IMR-90 (cell line): Measurements from ENCODE around the gene LRPAP1. TPM values are rescaled to one million over a fixed set of nuclear protein-coding genes. Genes with fewer than 3 reads are reported as not detected.

Experiments used
- ATAC-seq: fragments of 200-7000 bp; cut with Tn5 transposase; 2 replicates; pipeline ENCODE4 v1.9.1; 2020; ENCODE audit warnings: low read depth, mild to moderate bottlenecking, moderate library complexity
- BruUV-seq: library from RNA; stranded (reverse); fragments of 400-500 nt; replicated peaks from 2 replicates; lab custom pipeline; 2021; lab: Mats Ljungman, UMichigan
- CTCF ChIA-PET: fragments of 300-600 bp; formaldehyde crosslinking; extraction: SDS; loops from one replicate; lab custom pipeline; 2021; ENCODE audit warnings: antibody characterized with exemption; lab: Yijun Ruan, JAX
- POLR2A ChIA-PET: fragments of 300-600 bp; sonication (Branson Sonifier 250); formaldehyde crosslinking; loops from one replicate; lab custom pipeline; 2022; ENCODE audit warnings: antibody characterized with exemption; ENCODE audit not compliant: unreplicated experiment; lab: Charles Lee
- DNase-seq: peaks from one replicate; pipeline ENCODE4 v3.0.0; 2013
- H2AFZ ChIP-seq: replicated peaks from 2 replicates; pipeline ENCODE3; 2013; ENCODE audit warnings: low read length, mild to moderate bottlenecking; ENCODE audit not compliant: poor library complexity
- H2AK5ac ChIP-seq: 2 replicates; pipeline ENCODE4 v1.6.1; 2013; ENCODE audit warnings: low read depth, low read length, inconsistent platforms
- H2AK9ac ChIP-seq: replicated peaks from 2 replicates; pipeline ENCODE3; 2013; ENCODE audit warnings: mild to moderate bottlenecking, low read depth, low read length, moderate library complexity; ENCODE audit not compliant: poor library complexity
- H2BK120ac ChIP-seq: 2 replicates; pipeline ENCODE4 v1.6.1; 2013; ENCODE audit warnings: low read depth, low read length, inconsistent platforms
- H2BK15ac ChIP-seq: 3 replicates; pipeline ENCODE4 v1.6.1; 2013; ENCODE audit warnings: low read depth, low read length, inconsistent platforms
- H2BK20ac ChIP-seq: 2 replicates; pipeline ENCODE4 v1.6.1; 2013; ENCODE audit warnings: low read depth, mild to moderate bottlenecking, inconsistent platforms, low read length, moderate library complexity
- H2BK5ac ChIP-seq: 2 replicates; pipeline ENCODE4 v1.6.1; 2013; ENCODE audit warnings: mild to moderate bottlenecking, low read depth, low read length, inconsistent platforms; ENCODE audit not compliant: poor library complexity, severe bottlenecking
- H3K14ac ChIP-seq: replicated peaks from 2 replicates; pipeline ENCODE4 v1.6.1; 2013; ENCODE audit warnings: low read depth, low read length, inconsistent platforms
- H3K18ac ChIP-seq: 2 replicates; pipeline ENCODE4 v1.6.1; 2013; ENCODE audit warnings: low read depth, low read length, control low read depth
- H3K23ac ChIP-seq: 2 replicates; pipeline ENCODE4 v1.6.1; 2013; ENCODE audit warnings: low read depth, low read length, inconsistent platforms
- H3K27ac ChIP-seq: 2 replicates; pipeline ENCODE4 v1.5.1; 2013; ENCODE audit warnings: mild to moderate bottlenecking, control low read depth, low read length; ENCODE audit not compliant: insufficient read depth
- H3K27me3 ChIP-seq: 2 replicates; pipeline ENCODE4 v1.6.1; 2013; ENCODE audit warnings: low read length; ENCODE audit not compliant: control insufficient read depth, insufficient read depth
- H3K36me3 ChIP-seq: 2 replicates; pipeline ENCODE4 v1.6.1; 2013; ENCODE audit warnings: low read length, mixed read lengths; ENCODE audit not compliant: control insufficient read depth, insufficient read depth
- H3K4ac ChIP-seq: 2 replicates; pipeline ENCODE4 v1.6.1; 2013; ENCODE audit warnings: low read depth, low read length, inconsistent platforms
- H3K4me1 ChIP-seq: 2 replicates; pipeline ENCODE4 v1.6.1; 2013; ENCODE audit warnings: low read length, mixed read lengths; ENCODE audit not compliant: control insufficient read depth, insufficient read depth
- H3K4me2 ChIP-seq: 2 replicates; pipeline ENCODE4 v1.6.1; 2013; ENCODE audit warnings: low read depth, mild to moderate bottlenecking, control low read depth, low read length, moderate library complexity
- H3K4me3 ChIP-seq: 2 replicates; pipeline ENCODE4 v1.5.1; 2013; ENCODE audit warnings: low read depth, mild to moderate bottlenecking, control low read depth, low read length, moderate library complexity; ENCODE audit not compliant: insufficient read depth
- H3K56ac ChIP-seq: 2 replicates; pipeline ENCODE4 v1.6.1; 2013; ENCODE audit warnings: low read length, inconsistent platforms; ENCODE audit not compliant: insufficient read depth; ENCODE audit errors: extremely low read depth
- H3K79me1 ChIP-seq, 2 experiments: 2 replicates each; pipeline ENCODE4 v1.6.1; 2013; ENCODE audit warnings: low read length in 2 of 2, inconsistent platforms in 1 of 2, low read depth in 1 of 2
- H3K9ac ChIP-seq: 2 replicates; pipeline ENCODE4 v1.6.1; 2013; ENCODE audit warnings: low read depth, low read length, control low read depth
- H3K9me1 ChIP-seq: 2 replicates; pipeline ENCODE4 v1.6.1; 2013; ENCODE audit warnings: low read length, inconsistent platforms; ENCODE audit not compliant: insufficient read depth
- H3K9me3 ChIP-seq: 2 replicates; pipeline ENCODE4 v1.6.1; 2013; ENCODE audit warnings: low read length; ENCODE audit not compliant: control insufficient read depth, insufficient read depth
- H4K20me1 ChIP-seq: 2 replicates; pipeline ENCODE4 v1.6.1; 2013; ENCODE audit warnings: low read length, inconsistent platforms; ENCODE audit not compliant: insufficient read depth
- H4K5ac ChIP-seq: 2 replicates; pipeline ENCODE4 v1.6.1; 2013; ENCODE audit warnings: mild to moderate bottlenecking, low read depth, low read length, control low read depth
- H4K8ac ChIP-seq, 2 experiments: 2 replicates each; pipeline ENCODE4 v1.6.1; 2013; ENCODE audit warnings: low read depth in 2 of 2, low read length in 2 of 2, control low read depth in 1 of 2, inconsistent platforms in 1 of 2
- H4K91ac ChIP-seq: 2 replicates; pipeline ENCODE4 v1.6.1; 2013; ENCODE audit warnings: low read depth, low read length, inconsistent platforms; ENCODE audit not compliant: insufficient read depth
- CEBPB ChIP-seq: IDR thresholded peaks from 2 replicates; pipeline ENCODE4 v1.6.1; 2012; ENCODE audit warnings: low read depth, low read length, improper control_type of control experiment
- CTCF ChIP-seq: conservative IDR thresholded peaks from 2 replicates; pipeline ENCODE4 v1.5.1; 2012; ENCODE audit warnings: mild to moderate bottlenecking, low read depth, low read length, improper control_type of control experiment
- ELK1 ChIP-seq: fragments of 150-350 bp; IDR thresholded peaks from 2 replicates; pipeline ENCODE4 v1.6.1; 2016; ENCODE audit warnings: low read depth, mild to moderate bottlenecking, low read length, moderate library complexity, borderline replicate concordance
- FOS ChIP-seq: fragments of 150-350 bp; IDR thresholded peaks from 2 replicates; pipeline ENCODE4 v1.6.1; 2016; ENCODE audit warnings: low read depth, low read length
- MAFK ChIP-seq: IDR thresholded peaks from 2 replicates; pipeline ENCODE4 v1.6.1; 2012; ENCODE audit warnings: low read depth, low read length, improper control_type of control experiment
- MAZ ChIP-seq: IDR thresholded peaks from 2 replicates; pipeline ENCODE4 v1.6.1; 2012; ENCODE audit warnings: low read depth, mild to moderate bottlenecking, low read length, improper control_type of control experiment, moderate library complexity, borderline replicate concordance
- MXI1 ChIP-seq: IDR thresholded peaks from 2 replicates; pipeline ENCODE4 v1.6.1; 2012; ENCODE audit warnings: low read depth, mild to moderate bottlenecking, low read length, moderate library complexity, borderline replicate concordance
- NFE2L2 ChIP-seq: fragments of 150-350 bp; IDR thresholded peaks from 2 replicates; pipeline ENCODE4 v1.6.1; 2016; ENCODE audit warnings: low read depth, mild to moderate bottlenecking, low read length
- POLR2A ChIP-seq: IDR thresholded peaks from 2 replicates; pipeline ENCODE4 v1.6.1; 2012; ENCODE audit warnings: mild to moderate bottlenecking, low read depth, low read length
- RAD21 ChIP-seq: IDR thresholded peaks from 2 replicates; pipeline ENCODE4 v1.6.1; 2012; ENCODE audit warnings: low read length, improper control_type of control experiment
- RCOR1 ChIP-seq: IDR thresholded peaks from 2 replicates; pipeline ENCODE4 v1.6.1; 2012; ENCODE audit warnings: mild to moderate bottlenecking, low read length, improper control_type of control experiment; ENCODE audit not compliant: insufficient replicate concordance
- RFX5 ChIP-seq: IDR thresholded peaks from 2 replicates; pipeline ENCODE4 v1.8.0; 2012; ENCODE audit warnings: low read depth, mild to moderate bottlenecking, low read length, moderate library complexity
- WGBS, 2 experiments: methylation state at CpG; one replicate each; pipeline versions ENCODE4 v1.1.5 to v1.1.7; 2013; ENCODE audit warnings: missing lambda C conversion rate in 2 of 2; ENCODE audit not compliant: insufficient read length in 1 of 2; ENCODE audit errors: extremely low coverage in 2 of 2; 5-methylcytosine and 5-hydroxymethylcytosine counted together
- dilution Hi-C: fragments of 300-500 bp; cut with HindIII; formaldehyde crosslinking; loops from one replicate; pipeline ENCODE4 v1.14.3; 2018; ENCODE audit warnings: low sequenced_read_pairs; ENCODE audit not compliant: unreplicated experiment
- in situ Hi-C: fragments of 300-500 bp; cut with MboI; formaldehyde crosslinking; loops from 3 replicates; pipeline ENCODE4 v1.14.3; 2019; ENCODE audit warnings: low sequenced_read_pairs, inconsistent platforms, mixed read lengths
- intact Hi-C: fragments of 100-400 bp; cut with micrococcal nuclease; formaldehyde crosslinking; loops from 2 replicates; pipeline ENCODE4 v1.10.0; 2022
- polyA plus RNA-seq, 3 experiments: library from polyadenylated mRNA; depleted of rRNA; stranded (reverse); fragments of >200 nt; gene quantifications; 2 replicates each; pipeline ENCODE4 v1.2.3, GENCODE V29; 2012; ENCODE audit warnings: low replicate concordance in 1 of 3
- total RNA-seq: library from RNA; depleted of rRNA; stranded (reverse); fragments of >200 nt; gene quantifications from 2 replicates; pipeline ENCODE4 v1.2.3, GENCODE V29; 2012

LRPAP1 gene
- total and polyA plus RNA-seq, 2 of the 4 experiments (the other 2 are of a cell fraction): 135 to 175 TPM

GRCh38 chr4:3472411-3473141, 59.6 kb downstream of the LRPAP1 start:
- Histone ChIP-seq H3K36me3 (no peaks in the 10 kb centered on the region), H4K5ac (no peak overlapping the region), H3K79me1 (no peaks in the 10 kb centered on the region), H2AFZ (no peak overlapping the region), H3K4me3 (no peak overlapping the region), H3K27ac (no peak overlapping the region), H4K8ac (no peak overlapping the region), H2BK15ac (no peak overlapping the region), H3K56ac (no peak overlapping the region), H4K20me1 (0 out of 2 replicates have a peak, but pooled peaks cover 8% of the 10 kb centered on the region), H3K9me1 (0 out of 2 replicates have a peak, but pooled peaks cover 5% of the 10 kb centered on the region), H3K4ac (no peak overlapping the region), H4K91ac (no peak overlapping the region), H3K4me2 (no peak overlapping the region), H2BK5ac (no peak overlapping the region), H2AK9ac (no peak overlapping the region), H2BK20ac (no peak overlapping the region), H3K27me3 (peaks cover 38% of the 10 kb centered on the region), H3K9ac (no peak overlapping the region), H3K18ac (no peak overlapping the region), H3K23ac (no peak overlapping the region), H2AK5ac (no peak overlapping the region), H3K14ac (no peak overlapping the region), H3K4me1 (no peaks in the 10 kb centered on the region), H3K9me3 (no peaks in the 10 kb centered on the region), H2BK120ac (no peak overlapping the region)
- no peak for ATAC-seq
- no TSS peak for BruUV-seq
- dilution Hi-C loops: no loop called here
- intact Hi-C loops: no loop called here
- 78% methylated on average over 11 of the region's 27 CpGs; no CpG with 5 or more reads in 1 of the 2 experiments for WGBS, 2 experiments
- TF ChIP-seq FOS (no peak), RAD21 (no peak), CTCF (no peak), RFX5 (no peak), MAFK (no peak), MXI1 (no peak), CEBPB (no peak), NFE2L2 (no peak), RCOR1 (no peak), POLR2A (no peak), ELK1 (no peak), MAZ (no peak)
- DNase-seq: no peak
- in situ Hi-C loops: no loop called here
- POLR2A ChIA-PET: interaction anchor here (0.7 kb wide), 1 partner anchor 21 kb away, joined by 3 read pairs; no protein-coding TSS in a partner anchor
- CTCF ChIA-PET: interaction anchor here (1.0 kb wide), 1 partner anchor 8 kb away, joined by 5 read pairs; no protein-coding TSS in a partner anchor
